ENCODE results near the gene CCK.
A peak's percentile ranks its signal among the peaks of the same experiment; 100 is the strongest.

Gene CCK

GRCh38 chr3:42216302-42216701 is 49.7 kb downstream of the CCK start:
- H3K4me3 ChIP-seq (ENCODE audit: low read length) = no peak overlapping the region
- DNase-seq (ENCODE audit: low read depth) = no peak
- TF ChIP-seq CTCF (conservative IDR thresholded peaks at IDR 0.05; ENCODE audit: low read length) = no peak

GRCh38 chr3:42214565-42215283 is 51.3 kb downstream of the CCK start:
- no peak for TF ChIP-seq CTCF (conservative IDR thresholded peaks at IDR 0.05; ENCODE audit: low read length)
- DNase-seq (ENCODE audit: low read depth) = peak; percentile 55

GRCh38 chr3:42214064-42214463 is 51.9 kb downstream of the CCK start:
- no peak for DNase-seq (ENCODE audit: low read depth)
- no peak overlapping the region for H3K4me3 ChIP-seq (ENCODE audit: low read length)
- no peak for TF ChIP-seq CTCF (conservative IDR thresholded peaks at IDR 0.05; ENCODE audit: low read length)

More at GRCh38 chr3:42214565-42215283, 51.3 kb downstream of the CCK start:
- no peak overlapping the region for H3K4me3 ChIP-seq (ENCODE audit: low read length)

DNA sequence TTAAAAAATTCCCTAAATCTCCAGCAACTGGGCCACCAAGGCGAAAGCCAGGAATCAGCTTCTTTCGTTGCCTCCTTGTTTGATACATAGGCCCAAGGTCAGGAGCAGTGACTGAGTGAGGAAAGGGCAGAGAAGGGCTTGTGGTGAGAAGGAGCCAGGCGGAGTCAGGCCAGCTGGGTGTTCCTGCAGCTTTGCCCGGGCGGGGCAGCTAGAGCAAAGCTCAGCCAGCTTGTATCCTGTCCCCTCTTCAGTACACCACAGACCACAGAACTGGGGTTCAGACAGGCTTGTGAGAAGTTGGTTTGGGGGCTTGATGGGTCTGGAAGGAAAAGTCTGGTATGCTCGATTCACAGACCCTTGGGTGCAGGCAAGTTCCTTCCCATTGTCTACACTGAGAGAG is 52.6 kb downstream of the CCK start:
- DNase-seq (ENCODE audit: low read depth) = no peak
- H3K4me3 ChIP-seq (ENCODE audit: low read length) = no peak overlapping the region

DNA sequence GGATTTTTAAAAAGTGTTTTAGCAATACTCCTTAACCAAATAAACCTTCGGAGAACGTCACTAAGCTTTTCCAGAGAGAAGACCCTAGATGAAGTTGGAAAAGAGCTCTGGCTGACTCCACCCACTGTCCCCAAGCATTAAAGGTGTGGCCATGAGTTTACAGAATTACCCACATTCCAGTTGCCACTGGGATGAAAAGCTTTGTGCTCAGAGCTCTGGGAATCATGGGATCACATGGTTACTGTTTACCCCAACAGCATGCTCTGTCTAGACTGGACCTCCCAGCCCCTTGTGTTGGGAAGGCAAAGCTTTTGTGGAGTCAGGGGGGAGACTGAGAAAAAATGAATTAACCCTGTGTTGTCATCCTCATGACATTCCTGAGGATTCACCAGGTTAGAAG is 55.3 kb downstream of the CCK start:
- no peak for TF ChIP-seq CTCF (conservative IDR thresholded peaks at IDR 0.05; ENCODE audit: low read length)
- H3K4me3 ChIP-seq (ENCODE audit: low read length) = no peak overlapping the region
- DNase-seq (ENCODE audit: low read depth) = no peak

More for the DNA sequence above, 52.6 kb downstream of the CCK start:
- no peak for TF ChIP-seq CTCF (conservative IDR thresholded peaks at IDR 0.05; ENCODE audit: low read length)

DNA sequence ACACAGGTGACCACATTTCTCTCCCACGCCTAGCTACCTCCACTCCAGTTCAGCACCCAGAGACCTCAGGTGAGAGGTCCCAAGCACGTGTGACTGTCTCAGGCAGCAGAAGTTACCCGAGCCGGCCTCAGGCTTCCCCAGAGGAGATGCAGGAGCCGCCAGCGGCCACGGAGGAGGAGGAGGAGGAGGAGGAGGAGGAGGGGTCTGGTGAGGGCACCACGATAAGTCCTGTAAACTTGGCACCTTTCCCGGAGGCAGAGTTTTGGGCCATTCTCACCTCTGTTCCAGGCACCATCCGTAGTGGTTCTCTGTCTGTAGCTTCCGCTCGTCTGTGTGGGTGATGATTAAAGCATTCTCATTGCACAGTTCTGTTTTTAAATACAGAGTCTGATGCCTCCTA is 56.1 kb downstream of the CCK start:
- no peak overlapping the region for H3K4me3 ChIP-seq (ENCODE audit: low read length)
- TF ChIP-seq CTCF (conservative IDR thresholded peaks at IDR 0.05; ENCODE audit: low read length) = no peak

More for the DNA sequence above, 56.1 kb downstream of the CCK start:
- no peak for DNase-seq (ENCODE audit: low read depth)

Data from AG10803 (cell line).